ENCODE data around the gene NRCAM.

NRCAM gene

GRCh38 chr7:108455998-108456677 is at the start of gene NRCAM (continued):
- TF ChIP-seq ZSCAN18 (tag by site-specific recombination; IDR thresholded peaks at IDR 0.05) (no peak), PRDM2 (tag by site-specific recombination; IDR thresholded peaks at IDR 0.05; ENCODE audit: borderline replicate concordance) (no peak), ZNF76 (tag by site-specific recombination; IDR thresholded peaks at IDR 0.05; ENCODE audit: borderline replicate concordance, low read depth) (no peak), ZNF394 (tag by site-specific recombination; IDR thresholded peaks at IDR 0.05; ENCODE audit: borderline replicate concordance) (peak; percentile 29; the same call in 1 of the 2 replicates), ZNF639 (tag by site-specific recombination; IDR thresholded peaks at IDR 0.05) (no peak), ZNF777 (tag by site-specific recombination; IDR thresholded peaks at IDR 0.05; ENCODE audit: borderline replicate concordance) (no peak), ZNF518A (tag by site-specific recombination; conservative IDR thresholded peaks at IDR 0.05; ENCODE audit: low read depth) (no peak), SP2 (tag by site-specific recombination; IDR thresholded peaks at IDR 0.05) (peak; percentile 89), GLI4 (tag by site-specific recombination; IDR thresholded peaks at IDR 0.05) (no peak), ZNF692 (tag by site-specific recombination; IDR thresholded peaks at IDR 0.05) (no peak), WT1 (tag by site-specific recombination; IDR thresholded peaks at IDR 0.05) (peak; percentile 95), ZNF292 (tag by site-specific recombination; IDR thresholded peaks at IDR 0.05; ENCODE audit: borderline replicate concordance, low read depth) (no peak), ZBTB11 (tag by site-specific recombination; conservative IDR thresholded peaks at IDR 0.05; ENCODE audit: low read depth) (no peak), ZBTB48 (tag by site-specific recombination; IDR thresholded peaks at IDR 0.05) (no peak; the same call in 1 of the 2 replicates), AEBP2 (tag by site-specific recombination; IDR thresholded peaks at IDR 0.05; ENCODE audit: borderline replicate concordance) (no peak), YY2 (tag by site-specific recombination; IDR thresholded peaks at IDR 0.05) (no peak)
